Small intestine (tissue), 7 donors: Measurements from ENCODE around the gene CPPED1. TPM values are rescaled to one million over a fixed set of nuclear protein-coding genes. Genes with fewer than 3 reads are reported as not detected.
A peak's percentile ranks its signal among the peaks of the same experiment; 100 is the strongest.
"Not testable (repeated sequence)": the region's sequence is repeated elsewhere in the genome, so short reads cannot be mapped to it uniquely, and the experiment has no call there.

ENCODE experiments used
- DNase-seq, 2 donors: peaks; one replicate each; pipeline versions ENCODE4 v3.0.0 to v3.0.0-alpha.2; 2013
- FAIRE-seq: peaks from 2 replicates; lab custom pipeline; 2012; peaks lifted over from hg19 to GRCh38; lab: Jason Lieb, UNC
- H3K27ac ChIP-seq, 3 donors: one replicate each; pipeline ENCODE4 v1.5.1; 2013; ENCODE audit warnings: low read length in 2 of 3, mild to moderate bottlenecking in 2 of 3, control low read depth in 1 of 3, inconsistent platforms in 1 of 3, low read depth in 1 of 3, moderate library complexity in 1 of 3
- H3K27me3 ChIP-seq, 3 donors: one replicate each; pipeline ENCODE4 v1.6.1; 2013; ENCODE audit warnings: low read length in 3 of 3, inconsistent platforms in 1 of 3; ENCODE audit not compliant: control insufficient read depth in 3 of 3, insufficient read depth in 3 of 3
- H3K36me3 ChIP-seq, 3 donors: one replicate each; pipeline ENCODE4 v1.6.1; 2013; ENCODE audit warnings: low read length in 3 of 3, inconsistent platforms in 1 of 3, low read depth in 1 of 3, mild to moderate bottlenecking in 1 of 3, moderate library complexity in 1 of 3; ENCODE audit not compliant: control insufficient read depth in 3 of 3, insufficient read depth in 2 of 3
- H3K4me1 ChIP-seq, 3 donors: one replicate each; pipeline ENCODE4 v1.6.1; 2013; ENCODE audit warnings: low read length in 2 of 3, inconsistent platforms in 1 of 3, low read depth in 1 of 3, mild to moderate bottlenecking in 1 of 3, moderate library complexity in 1 of 3; ENCODE audit not compliant: control insufficient read depth in 3 of 3, insufficient read depth in 2 of 3
- H3K4me3 ChIP-seq, 3 donors: one replicate each; pipeline ENCODE4 v1.5.1; 2013; ENCODE audit warnings: low read length in 3 of 3, control low read depth in 1 of 3, inconsistent platforms in 1 of 3, low read depth in 1 of 3, mild to moderate bottlenecking in 1 of 3, moderate library complexity in 1 of 3
- H3K9me3 ChIP-seq, 2 donors: one replicate each; pipeline ENCODE4 v1.6.1; 2013; ENCODE audit warnings: low read depth in 1 of 2, low read length in 1 of 2; ENCODE audit not compliant: control insufficient read depth in 2 of 2, insufficient read depth in 1 of 2
- WGBS, 3 donors: extraction: QIAGEN DNeasy Blood & Tissue Kit; methylation state at CpG; one replicate each; pipeline ENCODE4 v1.1.7; 2013; 5-methylcytosine and 5-hydroxymethylcytosine counted together
- polyA plus RNA-seq, 4 donors: library from polyadenylated mRNA; stranded (reverse) in 3 of 4; unstranded in 1 of 4; fragments of 200-250 nt in 3 of 4; fragments of 120-200 nt in 1 of 4; gene quantifications; one replicate each; pipeline versions ENCODE4 v1.2.1 to v1.2.3, GENCODE V29; 2013
- donor health status: healthy with polysubstance abuse.
- donor health status: control.
- donor health status: control.
- donor health status: Bipolar disorder and iron deficiency.
- donor health status: healthy.

CPPED1 gene
- polyA plus RNA-seq, 4 donors: 15.7 to 34.0 (median 26.9) TPM

- Histone ChIP-seq H3K4me3 (no peak overlapping the region), H3K27ac (no peak overlapping the region), H3K27me3 (no peaks in the 10 kb centered on the region), H3K9me3 (no peaks in the 10 kb centered on the region), H3K36me3 (peaks cover 0 to 15% (median 3%) of the 10 kb centered on the region in 3 donors), H3K4me1 (no peaks in the 10 kb centered on the region)
- FAIRE-seq (no peak), DNase-seq (peak in 1 of 2 donors; percentile 8)
- 84 to 85% (median 84%) methylated on average over 5 of the region's 5 CpGs for WGBS, 3 donors
These were observed 32.3 kb downstream of the CPPED1 start for GRCh38 chr16:12771341-12771798.

GRCh38 chr16:12769525-12769924 lies 34.2 kb downstream of the CPPED1 start:
- H3K27me3 ChIP-seq: no peaks in the 10 kb centered on the region
- WGBS, 3 donors: 85 to 97% (median 92%) methylated on average over 7 of the region's 7 CpGs
- H3K4me3 ChIP-seq: no peak overlapping the region
- no peak overlapping the region for H3K27ac ChIP-seq
- H3K4me1 ChIP-seq: peaks cover 0 to 3% (median 0%) of the 10 kb centered on the region in 3 donors
- H3K9me3 ChIP-seq: no peaks in the 10 kb centered on the region
- DNase-seq: no peak
- no peak for FAIRE-seq
- H3K36me3 ChIP-seq: peaks cover 0 to 9% (median 0%) of the 10 kb centered on the region in 3 donors

- H3K4me1 ChIP-seq: peaks cover 0 to 5% (median 0%) of the 10 kb centered on the region in 3 donors
- no peaks in the 10 kb centered on the region for H3K27me3 ChIP-seq
- DNase-seq (no peak), FAIRE-seq (no peak)
- 77 to 88% (median 85%) methylated on average over 6 of the region's 6 CpGs for WGBS, 3 donors
- peaks cover 0 to 2% (median 0%) of the 10 kb centered on the region in 3 donors for H3K36me3 ChIP-seq
- no peak overlapping the region for H3K4me3 ChIP-seq
- no peaks in the 10 kb centered on the region for H3K9me3 ChIP-seq
- no peak overlapping the region for H3K27ac ChIP-seq
These were observed 35.8 kb downstream of the CPPED1 start for GRCh38 chr16:12767897-12768296.

- H3K4me1 ChIP-seq: peaks cover 0 to 5% (median 0%) of the 10 kb centered on the region in 3 donors
- no peak overlapping the region for H3K4me3 ChIP-seq
- FAIRE-seq (no peak), DNase-seq (no peak)
- no peaks in the 10 kb centered on the region for H3K27me3 ChIP-seq
- peaks cover 0 to 2% (median 0%) of the 10 kb centered on the region in 3 donors for H3K36me3 ChIP-seq
- no peak overlapping the region for H3K27ac ChIP-seq
- H3K9me3 ChIP-seq: no peaks in the 10 kb centered on the region
- 95 to 100% (median 98%) methylated on average over 5 of the region's 5 CpGs for whole genome bisulfite sequencing, 3 donors
These were observed 36.8 kb downstream of the CPPED1 start for GRCh38 chr16:12766853-12767252.

GRCh38 chr16:12766208-12766607 lies 37.5 kb downstream of the CPPED1 start:
- FAIRE-seq, DNase-seq, H3K4me1 ChIP-seq, H3K27ac ChIP-seq, H3K4me3 ChIP-seq, H3K9me3 ChIP-seq, H3K36me3 ChIP-seq, H3K27me3 ChIP-seq: not testable (repeated sequence)
- 87 to 95% (median 89%) methylated on average over 3 of the region's 3 CpGs for WGBS, 3 donors

GRCh38 chr16:12764813-12765488 lies 38.7 kb downstream of the CPPED1 start:
- 42 to 65% (median 56%) methylated on average over 6 of the region's 6 CpGs for WGBS, 3 donors
- DNase-seq (peak in 1 of 2 donors; percentile 86), FAIRE-seq (no peak)
- H3K9me3 ChIP-seq: no peaks in the 10 kb centered on the region
- no peak overlapping the region for H3K4me3 ChIP-seq
- H3K36me3 ChIP-seq: peaks cover 0 to 4% (median 0%) of the 10 kb centered on the region in 3 donors
- no peaks in the 10 kb centered on the region for H3K27me3 ChIP-seq
- peak overlapping the region in 1 of 3 donors; percentile 52 for H3K27ac ChIP-seq
- H3K4me1 ChIP-seq: peaks cover 0 to 5% (median 0%) of the 10 kb centered on the region in 3 donors

- H3K27ac ChIP-seq: no peak overlapping the region
- H3K4me3 ChIP-seq: no peak overlapping the region
- FAIRE-seq: no peak
- H3K9me3 ChIP-seq: no peaks in the 10 kb centered on the region
- DNase-seq: peak in 1 of 2 donors; percentile 30
- H3K4me1 ChIP-seq: peaks cover 0 to 5% (median 0%) of the 10 kb centered on the region in 3 donors
- peaks cover 0 to 6% (median 2%) of the 10 kb centered on the region in 3 donors for H3K36me3 ChIP-seq
- 28 to 63% (median 32%) methylated on average over 3 of the region's 3 CpGs for WGBS, 3 donors
- H3K27me3 ChIP-seq: no peaks in the 10 kb centered on the region
These were observed 40.2 kb downstream of the CPPED1 start for GRCh38 chr16:12763517-12763916.

GRCh38 chr16:12760819-12761611 lies 42.7 kb downstream of the CPPED1 start:
- Histone ChIP-seq H3K36me3 (peaks cover 0 to 4% (median 2%) of the 10 kb centered on the region in 3 donors), H3K9me3 (no peaks in the 10 kb centered on the region), H3K27ac (no peak overlapping the region), H3K27me3 (no peaks in the 10 kb centered on the region), H3K4me3 (no peak overlapping the region), H3K4me1 (peaks cover 0 to 5% (median 0%) of the 10 kb centered on the region in 3 donors)
- FAIRE-seq (no peak), DNase-seq (peak in 1 of 2 donors; percentile 20)
- 76 to 89% (median 80%) methylated on average over 12 of the region's 12 CpGs for WGBS, 3 donors
